AG10803 (cell line): ENCODE results near the gene TBC1D19.

ENCODE experiments used
- DNase-seq: peaks from one replicate; pipeline ENCODE4 v3.0.0; 2010; ENCODE audit warnings: low read depth
- H3K4me3 ChIP-seq: 2 replicates; pipeline ENCODE4 v1.5.1; 2011; ENCODE audit warnings: mild to moderate bottlenecking, low read length, control low read depth
- CTCF ChIP-seq: conservative IDR thresholded peaks from 2 replicates; pipeline ENCODE4 v1.5.1; 2011; ENCODE audit warnings: mild to moderate bottlenecking, low read length, control low read depth, inconsistent platforms

TBC1D19 gene

GRCh38 chr4:26786916-26787315 is 203.0 kb downstream of the TBC1D19 start:
- no peak for TF ChIP-seq CTCF
- DNase-seq = no peak
- no peak overlapping the region for H3K4me3 ChIP-seq

GRCh38 chr4:26787461-26788340 is 203.8 kb downstream of the TBC1D19 start:
- peak; percentile 30 for DNase-seq
- H3K4me3 ChIP-seq = no peak overlapping the region
- peak; percentile 22 for TF ChIP-seq CTCF

GRCh38 chr4:26788341-26788733 is 204.5 kb downstream of the TBC1D19 start:
- no peak overlapping the region for H3K4me3 ChIP-seq
- no peak for TF ChIP-seq CTCF

GRCh38 chr4:26789208-26789607 is 205.3 kb downstream of the TBC1D19 start:
- no peak for DNase-seq
- TF ChIP-seq CTCF = no peak
- no peak overlapping the region for H3K4me3 ChIP-seq

More at GRCh38 chr4:26788341-26788733, 204.5 kb downstream of the TBC1D19 start:
- no peak for DNase-seq

GRCh38 chr4:26791346-26791745 is 207.5 kb downstream of the TBC1D19 start:
- TF ChIP-seq CTCF = no peak
- no peak overlapping the region for H3K4me3 ChIP-seq
- no peak for DNase-seq

GRCh38 chr4:26792639-26793038 is 208.8 kb downstream of the TBC1D19 start:
- no peak for TF ChIP-seq CTCF
- H3K4me3 ChIP-seq = no peak overlapping the region
- DNase-seq = no peak

- no peak for DNase-seq
- TF ChIP-seq CTCF = no peak
- no peak overlapping the region for H3K4me3 ChIP-seq
Measured at GRCh38 chr4:26793735-26794134, 209.9 kb downstream of the TBC1D19 start.
